ENCODE measurements around the gene RPS24.

DNA sequence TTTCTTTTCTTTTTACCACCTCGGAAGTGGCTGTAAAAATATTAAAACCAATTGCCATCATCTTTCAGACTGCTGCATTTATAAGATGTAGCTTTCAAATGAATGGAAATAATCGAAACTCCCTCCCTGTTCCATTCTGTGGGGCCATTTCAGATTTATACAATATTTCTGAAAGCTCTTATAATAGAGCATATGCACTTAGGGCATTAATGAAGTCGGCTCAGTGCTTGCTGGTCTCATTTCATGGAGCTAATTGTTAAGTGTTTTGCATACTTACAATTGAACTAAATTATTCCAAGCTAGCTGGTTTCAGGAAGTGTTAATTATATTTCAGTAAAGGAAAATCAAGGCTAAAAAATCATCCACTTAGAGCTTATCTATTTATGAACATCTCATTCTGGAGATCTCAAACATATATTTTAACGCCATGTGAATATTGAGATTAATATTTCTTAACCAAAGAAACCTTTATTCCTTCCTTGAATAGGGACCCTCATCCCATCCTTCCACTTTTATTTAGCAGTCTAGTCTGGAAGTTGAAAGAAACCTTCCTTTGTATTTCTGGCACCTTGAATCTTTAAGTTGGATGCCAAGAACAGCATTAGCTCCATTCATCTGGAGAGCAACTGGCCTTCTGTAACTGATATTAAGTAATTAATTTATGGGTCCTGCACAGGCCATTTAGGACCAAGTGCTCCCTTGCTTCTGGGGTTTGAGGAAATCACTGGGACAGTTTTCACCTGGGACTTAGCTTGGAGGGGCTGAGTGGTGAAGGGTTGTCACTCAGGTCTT, 45.1 kb downstream of the RPS24 start:
- TF ChIP-seq POLR2AphosphoS5 (IDR thresholded peaks at IDR 0.05; ENCODE audit: borderline replicate concordance, low read depth, low read length) = no peak
- TF ChIP-seq FOXP2 (optimal IDR thresholded peaks at IDR 0.05; ENCODE audit: control extremely low read depth, extremely low read length, insufficient read depth) = no peak
